CD14-positive monocyte (primary cell): ENCODE data around the gene KDF1. TPM values are rescaled to one million over a fixed set of nuclear protein-coding genes. Genes with fewer than 3 reads are reported as not detected.

Experiments used
- polyA plus RNA-seq, 3 donors: library from polyadenylated mRNA; depleted of rRNA in 1 of 3; unstranded in 2 of 3; stranded (reverse) in 1 of 3; fragments of 300-500 nt in 2 of 3; fragments of >200 nt in 1 of 3; fragmentation: Illumina TruSeq in 2 of 3; gene quantifications; 1 replicate in 2 of 3; 2 replicates in 1 of 3; pipeline ENCODE4 v1.2.3, GENCODE V29; 2012 to 2021

Gene KDF1
- polyA plus RNA-seq, 3 donors: not detected

Other genes starting within 250 kb of the KDF1 start
- gene PIGV, start 172.5 kb downstream of the KDF1 start, polyA plus RNA-seq: 1 to 10 TPM; 5.7 to 9.5 (median 8.3) TPM
- gene ZDHHC18, start 133.8 kb downstream of the KDF1 start, polyA plus RNA-seq: 10 to 100 TPM in 1 of 3 donors, 1 to 10 TPM in 2; 3.1 to 46.6 (median 6.0) TPM
- under 1 TPM in 1 of 3 donors, not detected in 2; 0.36 TPM for gene SFN, start 97.3 kb downstream of the KDF1 start, polyA plus RNA-seq
- gene GPN2, start 70.2 kb downstream of the KDF1 start, polyA plus RNA-seq: 10 to 100 TPM in 1 of 3 donors, 1 to 10 TPM in 2; 8.3 to 15.9 (median 9.6) TPM
- gene GPATCH3, start 60.0 kb downstream of the KDF1 start, polyA plus RNA-seq: 10 to 100 TPM in 2 of 3 donors, 1 to 10 TPM in 1; 8.2 to 11.8 (median 10.7) TPM
- gene NR0B2, start 46.5 kb downstream of the KDF1 start, polyA plus RNA-seq: not detected
- gene NUDC, start 38.7 kb downstream of the KDF1 start, polyA plus RNA-seq: 10 to 100 TPM; 28.3 to 58.3 (median 47.4) TPM
- 1 to 10 TPM in 1 of 3 donors, under 1 TPM in 2; 0.55 to 2.8 (median 0.92) TPM for gene TRNP1, start 33.2 kb upstream of the KDF1 start, polyA plus RNA-seq
- 1 to 10 TPM in 1 of 3 donors, under 1 TPM in 2; 0.27 to 1.1 (median 0.58) TPM for gene TENT5B, start 52.4 kb upstream of the KDF1 start, polyA plus RNA-seq
- gene SLC9A1, start 194.7 kb upstream of the KDF1 start, polyA plus RNA-seq: 10 to 100 TPM in 1 of 3 donors, 1 to 10 TPM in 2; 4.5 to 14.2 (median 4.6) TPM